Common myeloid progenitor, CD34-positive (primary cell): Measurements from ENCODE around the gene GMEB1.
A peak's percentile ranks its signal among the peaks of the same experiment; 100 is the strongest.
"Not testable (repeated sequence)": the region's sequence is repeated elsewhere in the genome, so short reads cannot be mapped to it uniquely, and the experiment has no call there.

Experiments
- CTCF ChIA-PET: fragments of 350-600 bp; sonication (Branson Sonifier 250); formaldehyde crosslinking; loops from one replicate; lab custom pipeline; 2021; ENCODE audit warnings: antibody characterized with exemption; lab: Charles Lee
- POLR2A ChIA-PET: fragments of 350-600 bp; sonication (Branson Sonifier 250); formaldehyde crosslinking; loops from one replicate; lab custom pipeline; 2021; ENCODE audit warnings: antibody characterized with exemption; lab: Charles Lee
- DNase-seq, 3 donors: peaks; one replicate each; pipeline versions ENCODE4 v3.0.0 to v3.0.0-alpha.2; 2013
- H3K27ac ChIP-seq, 2 experiments: 1 replicate in 1 of 2; 2 replicates in 1 of 2; pipeline ENCODE4 v1.7.0; 2013; ENCODE audit warnings: inconsistent platforms in 2 of 2, low read length in 2 of 2, mild to moderate bottlenecking in 2 of 2, low read depth in 1 of 2, moderate library complexity in 1 of 2; ENCODE audit not compliant: severe bottlenecking in 2 of 2, insufficient read depth in 1 of 2, poor library complexity in 1 of 2
- H3K27me3 ChIP-seq, 5 experiments: replicated peaks in 2 of 5; 1 replicate in 3 of 5; 2 replicates in 2 of 5; pipeline versions ENCODE4 v1.6.1 to v1.7.0; 2013; ENCODE audit warnings: low read length in 4 of 5, mild to moderate bottlenecking in 2 of 5, moderate library complexity in 2 of 5, inconsistent platforms in 1 of 5; ENCODE audit not compliant: insufficient read depth in 5 of 5, control insufficient read depth in 4 of 5
- H3K36me3 ChIP-seq, 4 experiments: 1 replicate in 2 of 4; 2 replicates in 2 of 4; pipeline versions ENCODE4 v1.6.1 to v1.7.0; 2013; ENCODE audit warnings: low read length in 3 of 4, control low read depth in 1 of 4, mild to moderate bottlenecking in 1 of 4; ENCODE audit not compliant: control insufficient read depth in 4 of 4, insufficient read depth in 4 of 4
- H3K4me1 ChIP-seq, 4 experiments: 1 replicate in 3 of 4; 2 replicates in 1 of 4; pipeline versions ENCODE4 v1.6.1 to v1.7.1; 2013; ENCODE audit warnings: low read length in 3 of 4, mild to moderate bottlenecking in 3 of 4, control low read depth in 1 of 4, inconsistent platforms in 1 of 4, moderate library complexity in 1 of 4; ENCODE audit not compliant: control insufficient read depth in 4 of 4, insufficient read depth in 4 of 4; ENCODE audit errors: control extremely low read depth in 1 of 4
- H3K4me3 ChIP-seq, 7 experiments: 1 replicate in 4 of 7; 2 replicates in 3 of 7; pipeline versions ENCODE4 v1.5.1 to v1.7.0; 2013; ENCODE audit warnings: mild to moderate bottlenecking in 7 of 7, low read length in 6 of 7, moderate library complexity in 6 of 7, inconsistent platforms in 2 of 7, low read depth in 2 of 7, control low read depth in 1 of 7; ENCODE audit not compliant: insufficient read depth in 4 of 7, control insufficient read depth in 1 of 7; ENCODE audit errors: extremely low read depth in 1 of 7
- H3K9me3 ChIP-seq, 5 experiments: 1 replicate in 4 of 5; 2 replicates in 1 of 5; pipeline versions ENCODE4 v1.6.1 to v1.7.1; 2013; ENCODE audit warnings: low read length in 4 of 5, mild to moderate bottlenecking in 2 of 5, inconsistent platforms in 1 of 5, low read depth in 1 of 5, moderate library complexity in 1 of 5; ENCODE audit not compliant: control insufficient read depth in 4 of 5, insufficient read depth in 2 of 5; ENCODE audit errors: control extremely low read depth in 1 of 5
- WGBS: methylation state at CpG from one replicate; pipeline ENCODE4 v1.1.5; 2013; ENCODE audit not compliant: insufficient coverage; 5-methylcytosine and 5-hydroxymethylcytosine counted together

Gene GMEB1

GRCh38 chr1:28703629-28704028, 35.0 kb downstream of the GMEB1 start:
- peaks cover 4 to 53% (median 16%) of the 10 kb centered on the region in 4 experiments for H3K36me3 ChIP-seq
- ChIA-PET POLR2A (interaction anchor here (1.1 kb wide), 1 partner anchor 55 kb away, joined by 3 read pairs; no protein-coding TSS in a partner anchor), CTCF (interaction anchor here (1.6 kb wide), 1 partner anchor 20 kb away, joined by 4 read pairs; no protein-coding TSS in a partner anchor)

GRCh38 chr1:28716336-28716735, 47.8 kb downstream of the GMEB1 start:
- POLR2A ChIA-PET: no interaction called here
- Histone ChIP-seq H3K27me3 (no peaks in the 10 kb centered on the region), H3K4me1 (peaks cover 0 to 3% (median 0%) of the 10 kb centered on the region in 4 experiments), H3K4me3 (no peak overlapping the region), H3K27ac (no peak overlapping the region), H3K36me3 (peaks cover 8 to 37% (median 24%) of the 10 kb centered on the region in 4 experiments), H3K9me3 (no peaks in the 10 kb centered on the region)
- DNase-seq: peak in 2 of 3 donors; percentile 14 to 39
- WGBS: 71% methylated on average over 1 of the region's 2 CpGs
- CTCF ChIA-PET: interaction anchor here (1.2 to 1.6 kb wide), 3 partner anchors 12 to 161 kb away, joined by 4 to 6 read pairs (median 4); partner anchors contain the start of gene YTHDF2

More at GRCh38 chr1:28703629-28704028, 35.0 kb downstream of the GMEB1 start:
- DNase-seq: no peak
- no peaks in the 10 kb centered on the region for H3K4me1 ChIP-seq
- no peaks in the 10 kb centered on the region for H3K27me3 ChIP-seq
- 100% methylated on average over 1 of the region's 3 CpGs for WGBS
- no peaks in the 10 kb centered on the region for H3K9me3 ChIP-seq
- no peak overlapping the region for H3K27ac ChIP-seq
- H3K4me3 ChIP-seq: no peak overlapping the region

DNA sequence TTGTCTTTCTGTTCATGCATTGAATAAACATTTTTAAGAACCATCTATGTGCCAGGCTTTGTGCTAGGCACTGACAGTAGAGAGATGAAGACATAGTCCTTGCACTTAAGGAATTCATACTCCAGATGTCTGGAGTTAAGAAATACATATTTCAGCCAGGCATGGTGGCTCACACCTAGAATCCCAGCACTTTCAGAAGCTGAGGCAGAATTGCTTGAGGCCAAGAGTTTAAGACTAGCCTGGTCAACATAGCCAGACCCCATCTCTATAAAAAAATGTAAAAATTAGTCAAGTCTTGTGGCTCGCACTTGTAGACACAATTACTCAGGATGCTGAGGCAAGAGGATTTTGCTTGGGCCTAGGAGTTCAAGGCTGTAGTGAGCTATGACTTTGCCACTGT, 49.6 kb downstream of the GMEB1 start:
- Histone ChIP-seq H3K9me3 (no peaks in the 10 kb centered on the region), H3K4me3 (no peak overlapping the region), H3K27me3 (no peaks in the 10 kb centered on the region), H3K27ac (peak overlapping the region in 1 of 2 experiments; percentile 39), H3K36me3 (peaks cover 6 to 25% (median 17%) of the 10 kb centered on the region in 4 experiments), H3K4me1 (peaks cover 0 to 3% (median 0%) of the 10 kb centered on the region in 4 experiments)
- POLR2A ChIA-PET: interaction anchor here (0.7 kb wide), 1 partner anchor 54 kb away, joined by 4 read pairs; no protein-coding TSS in a partner anchor
- WGBS: 100% methylated on average over 1 of the region's 1 CpG
- CTCF ChIA-PET: no interaction called here
- DNase-seq: no peak

DNA sequence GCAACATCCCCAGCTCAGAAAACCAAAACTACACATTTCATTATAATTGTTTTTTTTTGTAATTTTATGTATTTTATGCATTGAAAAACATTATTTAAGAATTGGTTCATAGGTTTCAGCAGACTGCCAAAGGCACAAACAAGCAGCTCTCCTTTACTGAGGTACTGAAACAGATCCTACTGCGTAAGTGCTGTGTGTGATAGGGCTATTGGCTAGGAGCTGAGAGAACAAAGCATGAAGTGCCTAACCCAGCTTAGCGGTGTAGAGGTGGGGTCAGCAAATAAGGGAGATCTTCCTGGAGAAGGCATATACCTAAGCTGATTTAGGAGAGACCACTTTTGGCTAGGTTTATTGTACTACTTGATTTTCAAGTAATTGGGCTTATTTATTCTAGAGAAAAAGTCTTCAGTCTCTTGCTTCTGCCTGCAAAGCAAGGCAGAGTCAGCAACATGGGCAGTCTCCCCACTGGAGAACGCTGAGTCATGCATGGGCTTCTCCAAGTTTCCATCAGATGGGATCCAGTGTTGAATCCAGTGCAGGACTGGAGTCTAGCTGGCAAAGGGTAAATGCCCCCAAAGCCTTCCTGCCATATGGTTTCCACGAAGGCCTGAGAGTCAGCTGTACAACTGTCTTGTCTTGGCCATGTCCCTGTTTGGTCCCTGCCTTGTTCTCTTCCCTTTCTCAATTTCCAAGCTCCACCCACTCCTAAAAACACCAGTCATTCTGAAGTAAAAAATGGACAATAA, 50.2 kb downstream of the GMEB1 start:
- H3K27me3 ChIP-seq: no peaks in the 10 kb centered on the region
- peak overlapping the region in 1 of 2 experiments; percentile 39 for H3K27ac ChIP-seq
- no peaks in the 10 kb centered on the region for H3K9me3 ChIP-seq
- ChIA-PET POLR2A (interaction anchor here (0.7 kb wide), 1 partner anchor 55 kb away, joined by 4 read pairs; no protein-coding TSS in a partner anchor), CTCF (no interaction called here)
- H3K4me3 ChIP-seq: no peak overlapping the region
- peaks cover 0 to 3% (median 0%) of the 10 kb centered on the region in 4 experiments for H3K4me1 ChIP-seq
- WGBS: 93% methylated on average over 4 of the region's 4 CpGs
- peaks cover 4 to 20% (median 14%) of the 10 kb centered on the region in 4 experiments for H3K36me3 ChIP-seq
- peak in 1 of 3 donors; percentile 15 for DNase-seq

- POLR2A ChIA-PET: no interaction called here
- CTCF ChIA-PET: no interaction called here
- H3K4me1 ChIP-seq: peaks cover 0 to 3% (median 0%) of the 10 kb centered on the region in 4 experiments
- no peaks in the 10 kb centered on the region for H3K9me3 ChIP-seq
- peak overlapping the region in 1 of 2 experiments; percentile 39 for H3K27ac ChIP-seq
- no peak overlapping the region for H3K4me3 ChIP-seq
- peaks cover 4 to 15% (median 10%) of the 10 kb centered on the region in 4 experiments for H3K36me3 ChIP-seq
- no peak for DNase-seq
- H3K27me3 ChIP-seq: no peaks in the 10 kb centered on the region
Observed at GRCh38 chr1:28719332-28719619, 50.7 kb downstream of the GMEB1 start.

- Histone ChIP-seq H3K27ac (no peak overlapping the region), H3K27me3 (no peaks in the 10 kb centered on the region), H3K36me3 (peaks cover 0 to 7% (median 2%) of the 10 kb centered on the region in 4 experiments), H3K4me1 (no peaks in the 10 kb centered on the region), H3K4me3 (no peak overlapping the region), H3K9me3 (no peaks in the 10 kb centered on the region)
- no peak for DNase-seq
- 96% methylated on average over 5 of the region's 5 CpGs for WGBS
- ChIA-PET POLR2A (no interaction called here), CTCF (interaction anchor here (0.5 kb wide), 1 partner anchor 877 kb away, joined by 3 read pairs; no protein-coding TSS in a partner anchor)
Observed at GRCh38 chr1:28720376-28720775, 51.8 kb downstream of the GMEB1 start.

GRCh38 chr1:28721927-28722326, 53.3 kb downstream of the GMEB1 start:
- H3K36me3 ChIP-seq, H3K9me3 ChIP-seq, DNase-seq, POLR2A ChIA-PET, H3K4me3 ChIP-seq, H3K27ac ChIP-seq, H3K4me1 ChIP-seq, H3K27me3 ChIP-seq: not testable (repeated sequence)
- WGBS: 100% methylated on average over 10 of the region's 18 CpGs
- CTCF ChIA-PET: interaction anchor here (1.2 to 1.4 kb wide), 2 partner anchors 13 to 15 kb away, joined by 3 to 4 read pairs; partner anchors contain the start of gene YTHDF2
